Thoracic aorta (tissue), 2 donors: Measurements from ENCODE around the gene RAB21. TPM values are rescaled to one million over a fixed set of nuclear protein-coding genes. Genes with fewer than 3 reads are reported as not detected.
A peak's percentile ranks its signal among the peaks of the same experiment; 100 is the strongest.

Experiments
- ATAC-seq: fragments of 150-250 bp; one replicate; pipeline ENCODE4 v1.8.0; 2017; ENCODE audit warnings: low read depth; ENCODE audit not compliant: insufficient number of reproducible peaks, low FRiP score
- DNase-seq: peaks from one replicate; pipeline ENCODE4 v3.0.0-alpha.2; 2020; ENCODE audit warnings: low spot score
- H3K27ac ChIP-seq, 2 donors: fragments of 200-600 bp; sonication (generic); 1 replicate in 1 of 2; 2 replicates in 1 of 2; pipeline ENCODE4 v1.5.1; 2016; ENCODE audit warnings: mild to moderate bottlenecking in 2 of 2, moderate library complexity in 2 of 2
- H3K27me3 ChIP-seq: fragments of 200-600 bp; sonication (generic); replicated peaks from 2 replicates; pipeline ENCODE4 v1.6.0; 2016; ENCODE audit warnings: mild to moderate bottlenecking; ENCODE audit not compliant: insufficient read depth
- H3K36me3 ChIP-seq: fragments of 200-600 bp; sonication (generic); one replicate; pipeline ENCODE4 v1.5.1; 2016
- H3K4me1 ChIP-seq, 2 donors: fragments of 200-600 bp; sonication (generic); 1 replicate in 1 of 2; 2 replicates in 1 of 2; pipeline versions ENCODE4 v1.5.1 to v1.6.0; 2016; ENCODE audit warnings: low read depth in 2 of 2, mild to moderate bottlenecking in 1 of 2; ENCODE audit not compliant: control insufficient read depth in 1 of 2
- H3K4me3 ChIP-seq: fragments of 200-600 bp; sonication (generic); 2 replicates; pipeline ENCODE4 v1.5.1; 2016; ENCODE audit warnings: mild to moderate bottlenecking
- H3K9me3 ChIP-seq: fragments of 200-600 bp; sonication (generic); 2 replicates; pipeline ENCODE4 v1.5.1; 2016
- total RNA-seq, 2 donors: library from RNA; depleted of rRNA; stranded (reverse); fragments of >200 nt; gene quantifications; one replicate each; pipeline versions ENCODE4 v1.1.0 to v1.2.3, GENCODE V29; 2016
- TF ChIP-seq, protein P1 (sequence below): fragments of 200-600 bp; sonication (generic); IDR thresholded peaks from one replicate; pipeline ENCODE4 v1.5.1; 2019; ENCODE audit warnings: antibody characterized with exemption

RAB21 gene
- 10 to 100 TPM; 15.7 to 56.4 TPM for total RNA-seq

DNA sequence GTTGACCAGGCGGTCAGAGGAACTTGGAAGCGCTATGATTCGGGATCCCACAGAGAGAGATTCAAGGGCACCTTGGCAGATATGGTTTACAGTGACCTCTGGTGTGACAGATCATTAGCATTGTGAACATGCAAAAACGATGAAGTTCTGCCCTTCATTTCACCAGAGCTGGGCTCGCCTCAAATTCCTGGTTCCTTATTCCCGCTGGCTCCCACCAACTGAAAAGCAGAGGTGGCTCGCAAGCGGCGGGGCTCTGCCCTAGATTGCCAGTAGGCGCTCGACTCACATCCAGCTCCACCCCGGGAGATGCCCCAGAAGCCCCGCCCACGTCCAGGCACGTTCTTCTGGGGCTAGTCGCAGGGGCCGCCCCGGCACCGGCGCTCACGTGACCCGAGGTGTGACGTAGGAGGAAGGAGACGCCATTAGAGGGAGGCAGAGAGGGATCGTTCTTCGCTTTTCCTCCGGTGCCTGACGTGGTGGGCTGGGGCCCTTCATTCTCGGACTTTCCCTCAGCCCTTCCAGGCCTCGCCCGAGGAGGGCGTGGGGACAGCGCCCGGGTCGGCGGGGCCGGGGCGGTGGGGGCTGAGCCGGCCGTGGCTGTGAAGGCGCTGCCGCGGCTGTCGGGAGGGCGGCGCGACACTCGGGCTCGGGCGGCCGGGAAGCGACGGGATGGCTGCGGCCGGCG is at the start of gene RAB21:
RAB21 (plus strand) TSS at position 403 of the 685 bp plus-strand sequence; CDS start at position 670, 267 bp downstream.
- peaks cover 10 to 25% of the 10 kb centered on the region in 2 donors for H3K4me1 ChIP-seq
- peak within 1 kb of the TSS; percentile 91 to 97 for H3K27ac ChIP-seq
- peaks cover 9% of the 10 kb centered on the region for H3K36me3 ChIP-seq
- ATAC-seq, result peak; percentile 82
- H3K27me3 ChIP-seq, result no peaks in the 10 kb centered on the region
- H3K9me3 ChIP-seq, result peaks cover 4% of the 10 kb centered on the region
- H3K4me3 ChIP-seq, result peak within 1 kb of the TSS; percentile 83
- TF ChIP-seq, protein P1, sequence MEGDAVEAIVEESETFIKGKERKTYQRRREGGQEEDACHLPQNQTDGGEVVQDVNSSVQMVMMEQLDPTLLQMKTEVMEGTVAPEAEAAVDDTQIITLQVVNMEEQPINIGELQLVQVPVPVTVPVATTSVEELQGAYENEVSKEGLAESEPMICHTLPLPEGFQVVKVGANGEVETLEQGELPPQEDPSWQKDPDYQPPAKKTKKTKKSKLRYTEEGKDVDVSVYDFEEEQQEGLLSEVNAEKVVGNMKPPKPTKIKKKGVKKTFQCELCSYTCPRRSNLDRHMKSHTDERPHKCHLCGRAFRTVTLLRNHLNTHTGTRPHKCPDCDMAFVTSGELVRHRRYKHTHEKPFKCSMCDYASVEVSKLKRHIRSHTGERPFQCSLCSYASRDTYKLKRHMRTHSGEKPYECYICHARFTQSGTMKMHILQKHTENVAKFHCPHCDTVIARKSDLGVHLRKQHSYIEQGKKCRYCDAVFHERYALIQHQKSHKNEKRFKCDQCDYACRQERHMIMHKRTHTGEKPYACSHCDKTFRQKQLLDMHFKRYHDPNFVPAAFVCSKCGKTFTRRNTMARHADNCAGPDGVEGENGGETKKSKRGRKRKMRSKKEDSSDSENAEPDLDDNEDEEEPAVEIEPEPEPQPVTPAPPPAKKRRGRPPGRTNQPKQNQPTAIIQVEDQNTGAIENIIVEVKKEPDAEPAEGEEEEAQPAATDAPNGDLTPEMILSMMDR, result peak; percentile 51
- DNase-seq, result peak; percentile 95

DNA sequence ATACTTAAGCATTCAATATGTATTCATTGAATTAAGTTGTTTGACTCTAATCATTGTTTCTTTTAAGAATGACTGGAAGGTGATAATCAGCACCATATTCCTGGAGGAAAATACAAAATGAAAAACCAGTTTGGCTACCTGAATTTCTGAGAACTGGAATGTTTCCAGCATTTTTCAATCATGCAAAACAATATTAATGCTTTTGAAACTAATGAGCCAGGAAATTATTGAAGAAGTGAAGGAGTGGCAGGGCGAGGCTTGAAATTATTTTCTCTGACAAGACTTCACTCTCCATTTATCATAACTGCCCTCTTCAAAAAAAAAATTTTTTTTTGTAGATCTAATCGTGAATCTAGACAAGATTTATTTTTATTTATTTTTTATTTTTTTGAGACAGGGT is 49.7 kb upstream of the RAB21 start:
- no peak for ATAC-seq
- peaks cover 9% of the 10 kb centered on the region for H3K36me3 ChIP-seq
- no peak overlapping the region for H3K27ac ChIP-seq

DNA sequence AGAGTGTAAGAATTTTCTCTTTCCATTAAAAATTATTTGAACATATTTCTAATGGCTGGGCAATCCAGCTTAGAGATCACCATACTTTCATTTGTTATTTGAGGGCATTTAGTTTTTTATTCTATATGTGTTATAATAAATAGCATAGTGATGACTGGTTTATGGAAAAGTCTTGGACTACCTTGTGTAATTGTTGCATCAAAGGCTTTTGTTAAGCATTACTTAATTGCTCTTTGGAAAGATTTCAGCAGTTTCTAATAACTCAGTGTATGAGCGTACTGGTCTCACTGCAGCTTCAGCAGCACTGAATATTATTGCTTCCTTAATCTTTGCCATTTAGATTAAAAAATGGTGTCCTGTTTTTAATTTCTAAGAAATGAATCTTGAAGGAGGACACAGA is 46.0 kb upstream of the RAB21 start:
- no peak overlapping the region for H3K27ac ChIP-seq
- no peak overlapping the region for H3K4me3 ChIP-seq
- H3K4me1 ChIP-seq, result no peaks in the 10 kb centered on the region
- H3K9me3 ChIP-seq, result no peaks in the 10 kb centered on the region
- DNase-seq (no peak), ATAC-seq (no peak)
- TF ChIP-seq, protein P1, result no peak
- H3K27me3 ChIP-seq, result no peaks in the 10 kb centered on the region
- H3K36me3 ChIP-seq, result no peaks in the 10 kb centered on the region

More for the DNA sequence above, 49.7 kb upstream of the RAB21 start:
- Histone ChIP-seq H3K27me3 (no peaks in the 10 kb centered on the region), H3K4me1 (no peaks in the 10 kb centered on the region), H3K4me3 (no peak overlapping the region), H3K9me3 (no peaks in the 10 kb centered on the region)
- TF ChIP-seq, protein P1, result no peak
- DNase-seq, result no peak

GRCh38 chr12:71710276-71711125 is 44.2 kb upstream of the RAB21 start:
- no peaks in the 10 kb centered on the region for H3K27me3 ChIP-seq
- peaks cover 13% of the 10 kb centered on the region for H3K9me3 ChIP-seq
- H3K27ac ChIP-seq, result no peak overlapping the region
- DNase-seq, result no peak
- no peaks in the 10 kb centered on the region for H3K4me1 ChIP-seq
- ATAC-seq, result no peak
- TF ChIP-seq, protein P1, result no peak
- no peak overlapping the region for H3K4me3 ChIP-seq
- no peaks in the 10 kb centered on the region for H3K36me3 ChIP-seq

DNA sequence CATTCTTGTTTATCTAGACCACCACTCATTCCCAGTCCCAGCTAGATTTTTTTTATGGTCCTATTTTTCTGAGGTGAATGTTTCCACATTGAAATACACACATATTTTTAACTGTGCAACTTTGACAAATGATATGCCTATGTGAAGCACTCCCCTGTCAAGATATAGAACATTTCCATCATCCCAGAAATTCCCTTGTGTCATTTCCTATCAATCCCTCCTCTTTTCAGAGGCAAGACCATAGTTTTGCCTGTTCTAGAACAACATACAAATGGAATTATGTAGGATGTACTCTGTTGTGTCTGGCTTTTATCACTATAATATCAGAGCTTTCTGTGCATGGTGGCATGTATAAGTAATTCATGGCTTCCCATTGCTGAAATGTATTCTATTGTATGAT is 36.1 kb upstream of the RAB21 start:
- TF ChIP-seq, protein P1, result no peak
- ATAC-seq (no peak), DNase-seq (no peak)
- Histone ChIP-seq H3K27me3 (no peaks in the 10 kb centered on the region), H3K36me3 (no peaks in the 10 kb centered on the region), H3K4me3 (no peak overlapping the region), H3K27ac (no peak overlapping the region), H3K4me1 (no peaks in the 10 kb centered on the region), H3K9me3 (peaks cover 13% of the 10 kb centered on the region)
